Subcutaneous adipose tissue (tissue), 4 donors: Measurements from ENCODE around the gene FAAH2. TPM values are rescaled to one million over a fixed set of nuclear protein-coding genes. Genes with fewer than 3 reads are reported as not detected.

ENCODE experiments used
- CTCF ChIP-seq: fragments of 450-650 bp; IDR thresholded peaks from one replicate; pipeline ENCODE4 v1.5.1; 2016; ENCODE audit warnings: low read depth, mild to moderate bottlenecking, control low read depth, antibody characterized with exemption, moderate library complexity
- total RNA-seq, 4 donors: library from RNA; depleted of rRNA; stranded (reverse); fragments of >200 nt; gene quantifications; one replicate each; pipeline ENCODE4 v1.1.0, GENCODE V29; 2016

Gene FAAH2
- total RNA-seq, 4 donors from 2014 or later: 0.38 to 4.1 (median 1.5) TPM; not detected in 1

GRCh38 chrX:57406149-57406548, 119.6 kb downstream of the FAAH2 start:
- TF ChIP-seq CTCF: no peak

- no peak for TF ChIP-seq CTCF
These were observed 131.3 kb downstream of the FAAH2 start for GRCh38 chrX:57417827-57418226.

GRCh38 chrX:57422289-57422688, 135.8 kb downstream of the FAAH2 start:
- no peak for TF ChIP-seq CTCF

GRCh38 chrX:57422790-57423189, 136.3 kb downstream of the FAAH2 start:
- no peak for TF ChIP-seq CTCF

GRCh38 chrX:57445076-57445475, 158.6 kb downstream of the FAAH2 start:
- TF ChIP-seq CTCF: no peak

GRCh38 chrX:57445832-57446231, 159.3 kb downstream of the FAAH2 start:
- no peak for TF ChIP-seq CTCF

- TF ChIP-seq CTCF: no peak
These were observed 161.3 kb downstream of the FAAH2 start for GRCh38 chrX:57447856-57448255.
